ENCODE measurements around the gene PRKAR2B.

DNA sequence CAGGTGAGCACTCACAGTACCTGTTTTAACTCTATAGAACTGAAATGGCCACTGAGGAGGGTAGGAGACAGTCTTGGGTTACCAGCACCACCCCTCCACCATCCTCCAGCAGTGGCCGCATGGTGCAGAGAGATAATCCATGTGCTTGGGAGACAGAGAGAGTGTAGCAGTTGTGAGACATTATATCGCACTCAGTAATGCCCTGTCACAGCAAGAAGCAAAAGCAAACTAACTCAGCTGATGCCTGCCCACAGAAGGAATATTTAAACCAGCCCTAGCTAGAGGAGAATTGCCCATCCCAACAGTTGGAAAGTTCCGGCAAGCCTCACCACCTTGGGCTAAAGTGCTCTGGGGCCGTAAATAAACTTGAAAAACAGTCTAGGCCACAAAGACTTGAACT lies 65.5 kb downstream of the PRKAR2B start:
- TF ChIP-seq, protein P1, sequence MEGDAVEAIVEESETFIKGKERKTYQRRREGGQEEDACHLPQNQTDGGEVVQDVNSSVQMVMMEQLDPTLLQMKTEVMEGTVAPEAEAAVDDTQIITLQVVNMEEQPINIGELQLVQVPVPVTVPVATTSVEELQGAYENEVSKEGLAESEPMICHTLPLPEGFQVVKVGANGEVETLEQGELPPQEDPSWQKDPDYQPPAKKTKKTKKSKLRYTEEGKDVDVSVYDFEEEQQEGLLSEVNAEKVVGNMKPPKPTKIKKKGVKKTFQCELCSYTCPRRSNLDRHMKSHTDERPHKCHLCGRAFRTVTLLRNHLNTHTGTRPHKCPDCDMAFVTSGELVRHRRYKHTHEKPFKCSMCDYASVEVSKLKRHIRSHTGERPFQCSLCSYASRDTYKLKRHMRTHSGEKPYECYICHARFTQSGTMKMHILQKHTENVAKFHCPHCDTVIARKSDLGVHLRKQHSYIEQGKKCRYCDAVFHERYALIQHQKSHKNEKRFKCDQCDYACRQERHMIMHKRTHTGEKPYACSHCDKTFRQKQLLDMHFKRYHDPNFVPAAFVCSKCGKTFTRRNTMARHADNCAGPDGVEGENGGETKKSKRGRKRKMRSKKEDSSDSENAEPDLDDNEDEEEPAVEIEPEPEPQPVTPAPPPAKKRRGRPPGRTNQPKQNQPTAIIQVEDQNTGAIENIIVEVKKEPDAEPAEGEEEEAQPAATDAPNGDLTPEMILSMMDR (IDR thresholded peaks at IDR 0.05) = no peak
- no peak for TF ChIP-seq ZFX (IDR thresholded peaks at IDR 0.05; ENCODE audit: borderline replicate concordance)
